DMS114 treated with DMSO at 0.1 percent for 48 hours (cell line): ENCODE measurements around the gene PRKCQ.

Experiments
- DNase-seq: peaks from one replicate; lab custom pipeline; 2025; ENCODE audit not compliant: unreplicated experiment; lab: John Stamatoyannopoulos, UW

Gene PRKCQ

DNA sequence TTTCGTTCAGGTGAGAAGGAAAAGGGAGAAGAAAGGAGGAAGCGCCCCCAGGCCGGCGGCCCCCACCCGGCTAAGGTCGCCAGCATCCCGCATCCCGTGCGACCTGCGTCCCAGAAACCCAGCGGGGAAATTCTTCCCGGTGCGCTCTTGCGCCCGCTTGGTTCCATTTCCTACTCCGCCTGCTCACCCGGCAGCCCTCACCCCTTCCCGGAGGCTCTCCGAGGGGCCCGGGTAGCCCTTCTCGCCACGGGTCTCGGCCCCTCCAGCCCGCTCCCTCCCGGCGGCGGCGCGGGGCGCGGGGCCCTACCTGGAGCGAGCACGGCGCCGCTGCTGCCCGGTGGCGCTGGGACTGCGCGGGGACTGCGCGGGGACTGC, at the start of gene PRKCQ:
PRKCQ (minus strand) TSS at position 373 of the 375 bp plus-strand sequence. CDS start 65,141 bp downstream, outside the sequence.
- no peak for DNase-seq

- DNase-seq, result no peak
These were observed 45.4 kb upstream of the PRKCQ start for GRCh38 chr10:6625428-6625827.

- no peak for DNase-seq
These were observed 44.3 kb upstream of the PRKCQ start for GRCh38 chr10:6624392-6624791.

DNA sequence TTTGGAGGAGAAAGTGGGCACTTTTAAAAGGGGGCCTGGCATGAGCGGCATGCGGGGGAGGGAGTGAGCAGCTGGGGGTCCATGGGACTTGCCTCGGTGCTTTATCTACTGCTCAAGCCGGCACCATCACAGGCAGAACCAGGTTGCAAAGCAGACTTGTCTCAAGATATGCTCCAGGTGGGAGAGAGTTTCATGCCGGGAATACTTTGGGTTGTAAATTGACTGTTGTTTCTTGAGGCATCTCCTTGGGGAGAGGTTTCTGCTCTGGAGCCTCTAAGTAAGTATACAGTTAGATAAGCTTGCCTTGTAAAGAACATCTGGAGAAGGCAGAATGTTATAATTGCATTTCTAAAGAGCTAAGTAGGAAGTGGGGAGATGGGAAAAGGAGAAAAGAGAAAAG, 42.8 kb upstream of the PRKCQ start:
- no peak for DNase-seq

GRCh38 chr10:6621536-6621935, 41.5 kb upstream of the PRKCQ start:
- DNase-seq, result no peak

GRCh38 chr10:6619660-6620059, 39.6 kb upstream of the PRKCQ start:
- DNase-seq, result no peak

- DNase-seq, result no peak
These were observed 38.3 kb upstream of the PRKCQ start for GRCh38 chr10:6618340-6618739.

DNA sequence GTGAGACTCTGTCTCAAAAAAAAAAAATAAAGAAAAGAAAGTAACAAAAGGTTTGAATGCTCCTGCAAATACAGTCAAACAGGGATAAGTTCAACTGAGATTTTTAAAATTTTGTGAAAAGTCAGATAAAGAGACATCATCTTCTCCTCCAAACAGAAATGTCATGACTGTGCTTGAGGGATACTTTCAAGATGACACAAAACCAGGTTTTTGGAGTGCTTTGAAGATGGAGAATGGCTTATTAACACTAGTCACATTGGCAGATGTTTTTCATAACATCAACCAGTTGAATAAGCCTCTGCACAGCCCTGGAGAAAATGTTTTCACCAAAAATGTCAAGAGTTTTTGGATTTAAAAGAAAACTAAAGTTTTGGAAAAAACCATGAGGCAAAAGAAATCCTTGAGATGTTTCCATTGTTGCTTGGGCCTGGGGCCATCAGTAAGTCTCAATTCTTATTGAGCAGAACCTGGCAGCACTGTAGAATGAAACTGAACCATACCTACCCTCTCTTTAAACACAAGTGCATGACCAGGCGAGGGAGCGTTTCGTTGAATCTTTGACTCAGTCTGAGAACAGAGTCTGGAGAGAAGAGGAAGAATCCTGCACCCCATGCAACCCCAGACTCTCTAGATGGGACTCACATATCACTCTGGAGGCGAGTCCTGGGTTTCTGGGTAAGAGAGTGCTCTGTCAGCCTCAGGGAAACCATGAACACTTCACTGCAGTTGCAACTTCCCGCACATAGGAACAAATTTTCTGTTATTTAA, 37.4 kb upstream of the PRKCQ start:
- DNase-seq, result no peak

DNA sequence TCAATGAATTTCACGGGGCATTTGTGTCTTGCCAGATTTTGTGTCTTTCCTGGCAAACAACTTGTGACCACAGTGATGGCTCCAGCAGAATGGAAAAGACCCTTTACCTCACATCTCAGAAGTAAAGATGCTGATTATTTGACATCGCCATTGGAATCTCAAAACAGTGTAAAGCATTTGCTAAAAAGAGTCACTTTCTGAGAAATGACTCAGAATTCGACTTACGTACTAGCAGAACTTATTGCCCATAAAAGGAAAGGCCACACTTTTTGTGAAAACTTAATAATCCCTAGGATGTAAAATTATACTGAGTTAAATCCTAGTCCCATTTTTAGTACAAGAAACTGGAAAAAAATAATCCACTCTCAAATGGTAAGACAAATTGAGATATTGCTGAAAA, 35.9 kb upstream of the PRKCQ start:
- no peak for DNase-seq

DNA sequence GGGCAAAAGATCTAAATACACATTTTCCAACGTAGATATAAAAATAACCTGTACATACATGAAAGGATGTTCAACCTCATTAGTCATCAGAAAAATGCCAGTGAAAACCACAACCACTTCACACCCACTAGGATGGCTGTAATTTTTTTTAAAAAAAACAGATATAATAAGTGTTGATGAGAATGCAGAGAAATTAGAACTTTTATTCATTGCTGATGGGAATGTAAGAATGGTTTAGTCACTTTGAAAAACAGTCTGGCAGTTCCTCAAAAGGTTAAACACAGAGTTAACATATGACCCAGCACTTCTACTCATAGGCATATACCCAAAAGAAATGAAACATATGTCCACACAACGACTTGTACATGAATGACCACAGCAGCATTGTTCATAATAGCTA, 32.3 kb upstream of the PRKCQ start:
- DNase-seq, result no peak

DNA sequence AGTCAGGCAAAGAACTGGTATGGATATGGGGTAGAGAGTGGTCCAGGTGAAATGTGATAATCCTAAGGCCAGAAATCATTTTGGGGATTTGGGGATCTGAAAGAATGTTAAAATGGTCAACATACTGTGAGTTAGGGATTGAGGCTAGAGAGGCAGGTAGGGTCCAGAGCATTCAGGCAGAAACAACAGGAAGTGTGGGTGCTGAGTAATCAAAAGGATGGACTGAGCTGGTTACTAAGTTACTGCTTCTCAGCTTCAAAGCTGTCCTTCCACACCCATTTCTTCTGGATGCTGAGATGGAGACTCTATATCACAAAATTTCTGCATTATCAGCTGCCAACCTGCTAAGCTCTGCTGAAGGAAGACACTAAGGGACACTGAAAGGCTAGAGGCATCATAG, 30.6 kb upstream of the PRKCQ start:
- DNase-seq, result no peak

DNA sequence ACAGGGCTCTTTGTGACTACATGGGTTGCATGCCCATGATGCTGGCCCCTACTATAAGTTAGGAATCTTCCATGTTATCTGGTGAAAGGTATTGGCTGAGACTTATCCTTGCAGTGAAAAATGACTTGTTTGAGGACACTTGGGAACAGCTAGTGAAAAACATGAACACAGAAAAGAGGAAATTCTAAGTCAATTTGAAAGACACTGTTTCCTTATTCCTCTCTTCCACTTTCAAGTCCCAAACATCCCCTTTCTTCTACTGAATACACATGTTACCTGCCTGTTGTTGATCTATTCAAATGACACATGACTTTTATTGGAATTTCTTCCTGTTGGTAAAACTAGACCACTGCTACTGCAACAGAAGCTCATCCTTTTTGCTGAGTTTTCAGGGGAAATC, 29.5 kb upstream of the PRKCQ start:
- no peak for DNase-seq

GRCh38 chr10:6607778-6608177, 27.7 kb upstream of the PRKCQ start:
- no peak for DNase-seq

DNA sequence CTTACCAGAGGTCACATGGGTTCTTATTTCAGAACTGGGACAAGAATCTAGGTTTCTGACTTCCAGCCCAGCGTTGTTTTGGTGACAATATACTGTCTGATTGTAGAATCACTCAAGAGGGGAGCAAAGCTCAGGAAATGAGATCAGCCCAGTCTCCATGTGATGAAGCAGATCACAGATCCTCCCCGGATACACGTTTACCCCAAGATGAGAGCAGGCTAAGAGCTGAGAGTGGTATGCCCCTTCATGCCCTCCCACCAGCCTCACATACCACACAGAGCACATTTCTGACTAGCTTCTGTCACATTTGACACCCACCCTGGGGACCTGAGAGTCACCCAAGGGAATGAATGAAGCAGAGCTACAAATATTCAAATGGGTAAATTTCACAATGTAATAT, 27.1 kb upstream of the PRKCQ start:
- DNase-seq, result no peak

GRCh38 chr10:6603142-6604125, 23.4 kb upstream of the PRKCQ start:
- DNase-seq, result no peak

DNA sequence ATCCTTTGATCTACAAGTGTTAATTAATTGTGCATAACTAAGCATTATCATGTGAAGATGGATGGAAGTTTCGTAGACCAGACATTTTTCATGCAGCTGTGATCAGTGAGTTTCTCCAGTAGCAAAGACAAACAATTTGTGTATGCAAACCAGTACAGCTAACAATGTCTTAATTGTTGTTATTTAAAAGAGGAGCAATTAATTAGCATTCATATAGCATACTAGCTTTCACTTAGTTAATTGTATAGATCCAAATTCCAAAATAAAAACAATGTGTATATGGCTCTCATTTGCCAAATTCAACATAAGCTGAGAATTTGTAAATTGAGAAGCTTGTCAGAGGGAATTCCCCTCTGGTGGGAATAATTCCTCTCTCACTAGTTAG, 22.6 kb upstream of the PRKCQ start:
- DNase-seq, result no peak

DNA sequence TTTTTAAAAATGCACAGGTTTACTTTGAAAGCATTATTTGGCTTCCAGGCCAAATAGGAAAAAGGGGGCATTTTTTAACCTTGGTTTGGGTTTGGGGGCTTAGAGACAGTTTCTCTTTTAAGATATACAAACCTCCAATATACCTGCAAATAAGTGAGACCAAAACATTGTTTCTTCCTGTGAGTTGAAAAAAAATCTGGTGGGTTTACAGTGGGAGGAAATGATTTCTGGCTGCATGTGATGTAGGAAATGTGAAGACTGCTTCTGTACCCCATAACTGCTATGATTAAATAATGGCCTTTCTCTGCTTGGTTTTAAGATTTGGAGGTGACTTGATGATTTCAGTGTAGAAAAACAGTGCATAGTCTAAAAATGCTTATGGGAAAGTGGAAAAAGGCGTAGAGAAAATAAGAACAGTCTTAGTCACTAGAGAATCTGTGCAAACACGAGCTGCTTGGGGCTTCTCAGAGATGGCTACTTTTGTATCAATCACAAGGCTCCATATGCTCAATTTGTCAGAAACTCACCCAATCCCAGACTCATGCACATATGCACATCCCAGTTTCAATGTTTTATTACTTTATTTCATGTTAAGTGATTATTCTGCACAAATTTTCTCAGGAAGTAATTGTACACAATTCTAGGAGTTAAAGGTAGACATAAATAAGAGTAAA, 22.1 kb upstream of the PRKCQ start:
- DNase-seq, result no peak

DNA sequence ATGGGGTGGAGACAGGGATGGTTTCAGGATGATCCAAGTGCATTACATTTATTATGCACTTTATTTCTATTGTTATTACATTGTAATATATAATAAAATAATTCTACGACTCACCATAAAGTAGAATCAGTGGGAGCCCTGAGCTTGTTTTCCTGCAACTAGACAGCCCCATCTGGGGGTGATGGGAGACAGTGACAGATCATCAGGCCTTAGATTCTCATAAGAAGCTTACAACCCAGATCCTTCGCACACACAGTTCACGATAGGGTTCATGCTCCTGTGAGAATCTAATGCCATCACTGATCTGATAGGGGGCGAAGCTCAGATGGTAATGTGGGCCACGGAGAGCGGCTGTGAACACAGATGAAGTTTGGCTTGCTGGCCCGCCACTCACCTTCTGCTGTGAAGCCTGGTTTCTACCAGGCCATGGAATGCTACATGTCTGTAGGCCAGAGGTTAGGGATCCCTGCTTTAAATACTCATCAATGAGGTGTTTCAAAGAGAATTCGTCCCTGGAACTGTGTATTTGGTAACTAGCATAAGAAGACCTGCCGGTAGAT, 21.2 kb upstream of the PRKCQ start:
- no peak for DNase-seq

- DNase-seq, result no peak
These were observed 20.3 kb upstream of the PRKCQ start for GRCh38 chr10:6600224-6600987.

- DNase-seq, result no peak
These were observed 18.6 kb upstream of the PRKCQ start for GRCh38 chr10:6598679-6599078.

DNA sequence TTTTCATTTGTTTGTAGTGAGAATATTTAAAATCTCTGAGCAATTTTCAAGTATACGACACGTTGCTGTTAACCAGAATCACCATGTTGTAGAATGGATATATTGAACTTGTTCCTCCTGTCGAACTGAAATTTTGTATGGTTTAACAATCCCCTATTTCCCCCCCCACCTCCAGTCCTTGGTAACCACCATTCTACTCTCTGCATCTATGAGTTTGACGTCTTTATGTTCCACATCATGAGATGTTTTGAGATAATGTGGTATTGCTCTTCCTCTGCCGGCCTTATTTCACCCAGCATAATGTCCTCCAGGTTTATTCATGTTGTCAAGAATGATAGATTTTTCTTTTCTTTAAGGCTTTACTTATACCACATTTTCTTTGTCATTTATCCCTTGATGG, 17.4 kb upstream of the PRKCQ start:
- no peak for DNase-seq
